K562 (cell line): ENCODE measurements around the gene MRTFB. TPM values are rescaled to one million over a fixed set of nuclear protein-coding genes. Genes with fewer than 3 reads are reported as not detected.

Experiments used
- ARID1B ChIP-seq: fragments of 450-650 bp; IDR thresholded peaks from 2 replicates; pipeline ENCODE4 v1.6.1; 2016; ENCODE audit warnings: antibody characterized with exemption, mild to moderate bottlenecking, inconsistent platforms
- BCOR ChIP-seq: fragments of 450-650 bp; IDR thresholded peaks from 2 replicates; pipeline ENCODE4 v1.6.1; 2016
- CREB1 ChIP-seq, 2 experiments: sonication (generic) in 1 of 2; formaldehyde crosslinking in 1 of 2; IDR thresholded peaks; 2 replicates each; pipeline versions ENCODE4 v1.6.1 to v1.8.0; 2012 to 2022; ENCODE audit warnings: inconsistent platforms in 1 of 2, mild to moderate bottlenecking in 1 of 2, missing genetic modification reagents in 1 of 2, moderate library complexity in 1 of 2
- CREM ChIP-seq: IDR thresholded peaks from 2 replicates; pipeline ENCODE4 v1.6.1; 2014; ENCODE audit warnings: antibody characterized with exemption, low read depth
- ELF1 ChIP-seq: fragments of 200-800 bp; sonication (Bioruptor generic); IDR thresholded peaks from 2 replicates; pipeline ENCODE4 v1.6.1; 2016; ENCODE audit warnings: missing genetic modification characterization, missing compliant biosample characterization
- ETV5 ChIP-seq: sonication (generic); formaldehyde crosslinking; IDR thresholded peaks from 2 replicates; pipeline ENCODE4 v1.4.0; 2020; ENCODE audit warnings: low read depth, mild to moderate bottlenecking, missing genetic modification reagents
- HNRNPL ChIP-seq: fragments of 200-400 bp; formaldehyde crosslinking; IDR thresholded peaks from 2 replicates; pipeline ENCODE4 v1.6.1; 2017; ENCODE audit warnings: low read depth, mild to moderate bottlenecking, low read length
- MCM2 ChIP-seq: fragments of 450-650 bp; IDR thresholded peaks from 2 replicates; pipeline ENCODE4 v1.6.1; 2017; ENCODE audit warnings: low read depth, mild to moderate bottlenecking
- MYNN ChIP-seq, 2 experiments: sonication (generic); formaldehyde crosslinking in 1 of 2; IDR thresholded peaks; 2 replicates each; pipeline versions ENCODE4 v1.5.0 to v1.6.1; 2016 to 2020; ENCODE audit warnings: antibody characterized with exemption in 1 of 2, missing genetic modification reagents in 1 of 2
- NRF1 ChIP-seq, 2 experiments: fragments of 450-650 bp; IDR thresholded peaks in 1 of 2; conservative IDR thresholded peaks in 1 of 2; 2 replicates each; pipeline ENCODE4 v1.6.1; 2014; ENCODE audit warnings: mild to moderate bottlenecking in 2 of 2
- SMAD1 ChIP-seq: fragments of 150-350 bp; IDR thresholded peaks from 2 replicates; pipeline ENCODE4 v1.6.1; 2014; ENCODE audit warnings: low read length, low read depth; ENCODE audit not compliant: partially characterized antibody
- SREBF1 ChIP-seq: fragments of 150-350 bp; IDR thresholded peaks from 2 replicates; pipeline ENCODE4 v1.6.1; 2014; ENCODE audit warnings: antibody characterized with exemption, low read depth, low read length, borderline replicate concordance
- TCF7 ChIP-seq: sonication (generic); IDR thresholded peaks from 2 replicates; pipeline ENCODE4 v1.6.1; 2016; ENCODE audit warnings: antibody characterized with exemption, borderline replicate concordance
- polyA plus RNA-seq, 8 experiments: library from polyadenylated mRNA; depleted of rRNA in 4 of 8; stranded (reverse) in 5 of 8; unstranded in 3 of 8; fragments of >200 nt; fragmentation: Nextera tagmentation in 2 of 8; fragmentation: Illumina TruSeq in 1 of 8; extraction: Ambion mirVana in 2 of 8; extraction: Trizol in 1 of 8; gene quantifications; 2 replicates each; pipeline versions ENCODE4 v1.2.1 to v1.2.3, GENCODE V29; 2011 to 2014; ENCODE audit warnings: inconsistent platforms in 1 of 8, missing spikeins in 1 of 8
- total RNA-seq, 7 experiments: library from RNA; depleted of rRNA in 6 of 7; stranded (reverse); fragments of >200 nt in 6 of 7; fragmentation: Illumina TruSeq in 2 of 7; extraction: Trizol in 2 of 7; gene quantifications; 2 replicates each; pipeline versions ENCODE4 v1.2.1 to v1.2.3, GENCODE V29; 2011 to 2021; ENCODE audit warnings: low replicate concordance in 1 of 7
- TF ChIP-seq, protein P1 (sequence below): fragments of 450-650 bp; formaldehyde crosslinking; conservative IDR thresholded peaks from 2 replicates; pipeline ENCODE4 v1.4.0; 2022; ENCODE audit warnings: mild to moderate bottlenecking, missing genetic modification characterization
- TF ChIP-seq, protein P2 (sequence below): sonication (generic); formaldehyde crosslinking; IDR thresholded peaks from 2 replicates; pipeline ENCODE4 v1.8.0; 2022; ENCODE audit warnings: mild to moderate bottlenecking, missing genetic modification reagents
- TF ChIP-seq, protein P3 (sequence below): fragments of 250-450 bp; sonication (Bioruptor Pico); IDR thresholded peaks from 2 replicates; pipeline ENCODE4 v1.5.1; 2021; ENCODE audit warnings: mild to moderate bottlenecking
- TF ChIP-seq, protein P4 (sequence below): fragments of 450-650 bp; conservative IDR thresholded peaks from 2 replicates; pipeline ENCODE4 v1.6.1; 2016; ENCODE audit warnings: missing genetic modification characterization, low read depth, mild to moderate bottlenecking, missing compliant biosample characterization, moderate library complexity

Gene MRTFB
- total and polyA plus RNA-seq, 9 of the 15 experiments (the other 6 are each of a cell fraction or from before 2014, with no cell fraction given) = 2.2 to 12.7 (median 7.0) TPM

DNA sequence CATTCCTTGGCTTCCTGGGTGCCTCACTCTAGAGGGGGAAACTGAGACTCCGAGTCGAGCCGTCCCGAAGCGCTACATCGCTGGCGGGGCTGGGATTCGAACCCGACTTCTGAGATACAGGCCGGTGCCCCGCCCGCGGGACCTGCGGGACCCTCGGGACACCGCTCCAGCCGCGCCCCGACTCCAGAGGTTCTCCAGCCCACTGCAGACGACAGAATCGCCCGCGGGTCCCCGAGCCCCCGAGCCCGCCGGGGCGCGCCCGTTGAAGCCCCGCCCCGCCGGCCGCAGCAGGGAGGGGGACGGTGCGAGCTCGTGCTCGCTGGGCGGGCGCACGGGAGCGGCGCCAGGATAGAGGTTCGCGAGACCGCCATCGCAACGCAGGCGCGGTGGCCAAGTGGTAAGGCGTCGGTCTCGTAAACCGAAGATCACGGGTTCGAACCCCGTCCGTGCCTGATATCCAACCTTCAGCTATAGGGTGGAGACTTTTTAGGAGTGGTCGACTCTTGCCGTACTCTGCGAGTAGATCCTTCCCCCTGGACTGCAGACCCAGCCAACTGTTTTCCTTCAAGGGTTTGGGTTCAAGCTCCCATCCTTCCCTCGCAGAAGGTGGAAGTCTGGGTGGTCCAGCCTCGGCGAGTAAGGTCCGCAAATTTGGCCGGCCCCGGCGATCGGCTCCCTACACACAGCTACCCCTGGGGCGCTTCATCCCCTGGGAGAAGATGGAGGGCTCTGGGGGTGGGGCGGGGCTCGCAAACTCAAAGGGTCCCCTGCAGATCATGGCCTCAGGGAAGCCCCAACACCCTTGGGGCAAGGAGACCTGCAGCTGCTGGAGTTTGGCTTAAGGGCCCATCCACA, 214.6 kb downstream of the MRTFB start (continued):
- TF ChIP-seq CREM (peak; percentile 81), SREBF1 (no peak), BCOR (0 out of 2 replicates have a peak, but pooled peaks have one; percentile 84), MCM2 (no peak), ELF1 (tag) (no peak), CREB1 (IDR thresholded peaks at IDR 0.05) (peak; percentile 15; the same call in 1 of the 2 replicates), CREB1 (CRISPR knock-in tag; IDR thresholded peaks at IDR 0.05) (no peak), HNRNPL (no peak), ARID1B (0 out of 2 replicates have a peak, but pooled peaks have one; percentile 2), TCF7 (no peak), MYNN (IDR thresholded peaks at IDR 0.05) (no peak), MYNN (CRISPR knock-in tag; IDR thresholded peaks at IDR 0.05) (no peak), SMAD1 (no peak), NRF1 (conservative IDR thresholded peaks at IDR 0.05 in 1 of 2, IDR thresholded peaks at IDR 0.05 in 1 of 2) (peak; percentile 86 to 88), ETV5 (CRISPR knock-in tag) (no peak)
- TF ChIP-seq, protein P1, sequence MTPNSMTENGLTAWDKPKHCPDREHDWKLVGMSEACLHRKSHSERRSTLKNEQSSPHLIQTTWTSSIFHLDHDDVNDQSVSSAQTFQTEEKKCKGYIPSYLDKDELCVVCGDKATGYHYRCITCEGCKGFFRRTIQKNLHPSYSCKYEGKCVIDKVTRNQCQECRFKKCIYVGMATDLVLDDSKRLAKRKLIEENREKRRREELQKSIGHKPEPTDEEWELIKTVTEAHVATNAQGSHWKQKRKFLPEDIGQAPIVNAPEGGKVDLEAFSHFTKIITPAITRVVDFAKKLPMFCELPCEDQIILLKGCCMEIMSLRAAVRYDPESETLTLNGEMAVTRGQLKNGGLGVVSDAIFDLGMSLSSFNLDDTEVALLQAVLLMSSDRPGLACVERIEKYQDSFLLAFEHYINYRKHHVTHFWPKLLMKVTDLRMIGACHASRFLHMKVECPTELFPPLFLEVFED (CRISPR knock-in tag) = no peak
- TF ChIP-seq, protein P2, sequence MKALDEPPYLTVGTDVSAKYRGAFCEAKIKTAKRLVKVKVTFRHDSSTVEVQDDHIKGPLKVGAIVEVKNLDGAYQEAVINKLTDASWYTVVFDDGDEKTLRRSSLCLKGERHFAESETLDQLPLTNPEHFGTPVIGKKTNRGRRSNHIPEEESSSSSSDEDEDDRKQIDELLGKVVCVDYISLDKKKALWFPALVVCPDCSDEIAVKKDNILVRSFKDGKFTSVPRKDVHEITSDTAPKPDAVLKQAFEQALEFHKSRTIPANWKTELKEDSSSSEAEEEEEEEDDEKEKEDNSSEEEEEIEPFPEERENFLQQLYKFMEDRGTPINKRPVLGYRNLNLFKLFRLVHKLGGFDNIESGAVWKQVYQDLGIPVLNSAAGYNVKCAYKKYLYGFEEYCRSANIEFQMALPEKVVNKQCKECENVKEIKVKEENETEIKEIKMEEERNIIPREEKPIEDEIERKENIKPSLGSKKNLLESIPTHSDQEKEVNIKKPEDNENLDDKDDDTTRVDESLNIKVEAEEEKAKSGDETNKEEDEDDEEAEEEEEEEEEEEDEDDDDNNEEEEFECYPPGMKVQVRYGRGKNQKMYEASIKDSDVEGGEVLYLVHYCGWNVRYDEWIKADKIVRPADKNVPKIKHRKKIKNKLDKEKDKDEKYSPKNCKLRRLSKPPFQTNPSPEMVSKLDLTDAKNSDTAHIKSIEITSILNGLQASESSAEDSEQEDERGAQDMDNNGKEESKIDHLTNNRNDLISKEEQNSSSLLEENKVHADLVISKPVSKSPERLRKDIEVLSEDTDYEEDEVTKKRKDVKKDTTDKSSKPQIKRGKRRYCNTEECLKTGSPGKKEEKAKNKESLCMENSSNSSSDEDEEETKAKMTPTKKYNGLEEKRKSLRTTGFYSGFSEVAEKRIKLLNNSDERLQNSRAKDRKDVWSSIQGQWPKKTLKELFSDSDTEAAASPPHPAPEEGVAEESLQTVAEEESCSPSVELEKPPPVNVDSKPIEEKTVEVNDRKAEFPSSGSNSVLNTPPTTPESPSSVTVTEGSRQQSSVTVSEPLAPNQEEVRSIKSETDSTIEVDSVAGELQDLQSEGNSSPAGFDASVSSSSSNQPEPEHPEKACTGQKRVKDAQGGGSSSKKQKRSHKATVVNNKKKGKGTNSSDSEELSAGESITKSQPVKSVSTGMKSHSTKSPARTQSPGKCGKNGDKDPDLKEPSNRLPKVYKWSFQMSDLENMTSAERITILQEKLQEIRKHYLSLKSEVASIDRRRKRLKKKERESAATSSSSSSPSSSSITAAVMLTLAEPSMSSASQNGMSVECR = peak; percentile 46
- TF ChIP-seq, protein P3, sequence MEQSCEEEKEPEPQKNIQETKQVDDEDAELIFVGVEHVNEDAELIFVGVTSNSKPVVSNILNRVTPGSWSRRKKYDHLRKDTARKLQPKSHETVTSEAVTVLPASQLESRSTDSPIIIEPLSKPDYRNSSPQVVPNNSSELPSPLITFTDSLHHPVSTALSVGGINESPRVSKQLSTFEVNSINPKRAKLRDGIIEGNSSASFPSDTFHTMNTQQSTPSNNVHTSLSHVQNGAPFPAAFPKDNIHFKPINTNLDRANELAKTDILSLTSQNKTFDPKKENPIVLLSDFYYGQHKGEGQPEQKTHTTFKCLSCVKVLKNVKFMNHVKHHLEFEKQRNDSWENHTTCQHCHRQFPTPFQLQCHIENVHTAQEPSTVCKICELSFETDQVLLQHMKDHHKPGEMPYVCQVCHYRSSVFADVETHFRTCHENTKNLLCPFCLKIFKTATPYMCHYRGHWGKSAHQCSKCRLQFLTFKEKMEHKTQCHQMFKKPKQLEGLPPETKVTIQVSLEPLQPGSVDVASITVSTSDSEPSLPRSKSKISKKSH (CRISPR knock-in tag) = no peak
- TF ChIP-seq, protein P4, sequence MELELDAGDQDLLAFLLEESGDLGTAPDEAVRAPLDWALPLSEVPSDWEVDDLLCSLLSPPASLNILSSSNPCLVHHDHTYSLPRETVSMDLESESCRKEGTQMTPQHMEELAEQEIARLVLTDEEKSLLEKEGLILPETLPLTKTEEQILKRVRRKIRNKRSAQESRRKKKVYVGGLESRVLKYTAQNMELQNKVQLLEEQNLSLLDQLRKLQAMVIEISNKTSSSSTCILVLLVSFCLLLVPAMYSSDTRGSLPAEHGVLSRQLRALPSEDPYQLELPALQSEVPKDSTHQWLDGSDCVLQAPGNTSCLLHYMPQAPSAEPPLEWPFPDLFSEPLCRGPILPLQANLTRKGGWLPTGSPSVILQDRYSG (tag) = no peak
